Stimulated activated naive CD4-positive, alpha-beta T cell treated with Interleukin-2 at 50 U/mL for 16 hours (primary cell): ENCODE measurements around the gene PTRH2.

Experiments used
- DNase-seq: peaks from one replicate; lab custom pipeline; 2025; lab: John Stamatoyannopoulos, UW

PTRH2 gene

GRCh38 chr17:59719526-59719925 is 12.3 kb upstream of the PTRH2 start:
- no peak for DNase-seq

GRCh38 chr17:59716427-59716826 is 9.2 kb upstream of the PTRH2 start:
- DNase-seq: no peak

- DNase-seq: no peak
Measured at GRCh38 chr17:59714255-59714654, 7.0 kb upstream of the PTRH2 start.

- DNase-seq: no peak
Measured at GRCh38 chr17:59712862-59713261, 5.6 kb upstream of the PTRH2 start.

- DNase-seq: no peak
Measured at GRCh38 chr17:59711936-59712335, 4.7 kb upstream of the PTRH2 start.

GRCh38 chr17:59707971-59708430 is 771 bp upstream of the PTRH2 start:
- DNase-seq: no peak

GRCh38 chr17:59702304-59702703 is 4.9 kb downstream of the PTRH2 start:
- no peak for DNase-seq

- no peak for DNase-seq
Measured at GRCh38 chr17:59699786-59700185, 7.4 kb downstream of the PTRH2 start.

GRCh38 chr17:59699218-59699617 is 8.0 kb downstream of the PTRH2 start:
- no peak for DNase-seq

GRCh38 chr17:59698143-59698542 is 9.1 kb downstream of the PTRH2 start:
- DNase-seq: no peak

- DNase-seq: no peak
Measured at GRCh38 chr17:59696682-59697277, 10.4 kb downstream of the PTRH2 start.

GRCh38 chr17:59695945-59696681 is 11.1 kb downstream of the PTRH2 start:
- no peak for DNase-seq

- DNase-seq: no peak
Measured at GRCh38 chr17:59694344-59694743, 12.9 kb downstream of the PTRH2 start.

GRCh38 chr17:59693582-59693981 is 13.6 kb downstream of the PTRH2 start:
- no peak for DNase-seq

- no peak for DNase-seq
Measured at GRCh38 chr17:59688496-59688895, 18.7 kb downstream of the PTRH2 start.

GRCh38 chr17:59688008-59688407 is 19.2 kb downstream of the PTRH2 start:
- no peak for DNase-seq

- DNase-seq: no peak
Measured at GRCh38 chr17:59684967-59685366, 22.3 kb downstream of the PTRH2 start.

GRCh38 chr17:59683283-59683682 is 23.9 kb downstream of the PTRH2 start:
- no peak for DNase-seq

- no peak for DNase-seq
Measured at GRCh38 chr17:59680314-59680713, 26.9 kb downstream of the PTRH2 start.

GRCh38 chr17:59678918-59679317 is 28.3 kb downstream of the PTRH2 start:
- DNase-seq: no peak

GRCh38 chr17:59676716-59677115 is 30.5 kb downstream of the PTRH2 start:
- no peak for DNase-seq

GRCh38 chr17:59675231-59675630 is 32.0 kb downstream of the PTRH2 start:
- DNase-seq: no peak

- DNase-seq: no peak
Measured at GRCh38 chr17:59671386-59671785, 35.8 kb downstream of the PTRH2 start.

- no peak for DNase-seq
Measured at GRCh38 chr17:59669944-59670343, 37.3 kb downstream of the PTRH2 start.
